ENCODE data around the gene PPP1R37.

PPP1R37 gene

DNA sequence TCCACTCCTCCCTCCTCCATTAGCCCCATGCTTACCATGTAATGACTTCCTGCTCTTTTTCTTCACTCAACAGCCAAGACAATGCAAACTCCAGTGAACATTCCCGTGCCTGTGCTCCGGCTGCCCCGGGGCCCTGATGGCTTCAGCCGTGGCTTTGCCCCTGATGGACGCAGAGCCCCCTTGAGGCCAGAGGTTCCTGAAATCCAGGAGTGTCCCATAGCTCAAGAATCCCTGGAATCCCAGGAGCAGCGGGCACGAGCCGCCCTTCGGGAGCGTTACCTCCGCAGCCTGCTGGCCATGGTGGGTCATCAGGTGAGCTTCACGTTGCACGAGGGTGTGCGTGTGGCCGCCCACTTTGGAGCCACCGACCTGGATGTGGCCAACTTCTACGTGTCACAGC lies 2.9 kb upstream of the PPP1R37 start:
- H3K4me3 ChIP-seq (ENCODE audit: low read depth, low read length), result no peak overlapping the region
- TF ChIP-seq, protein P1, sequence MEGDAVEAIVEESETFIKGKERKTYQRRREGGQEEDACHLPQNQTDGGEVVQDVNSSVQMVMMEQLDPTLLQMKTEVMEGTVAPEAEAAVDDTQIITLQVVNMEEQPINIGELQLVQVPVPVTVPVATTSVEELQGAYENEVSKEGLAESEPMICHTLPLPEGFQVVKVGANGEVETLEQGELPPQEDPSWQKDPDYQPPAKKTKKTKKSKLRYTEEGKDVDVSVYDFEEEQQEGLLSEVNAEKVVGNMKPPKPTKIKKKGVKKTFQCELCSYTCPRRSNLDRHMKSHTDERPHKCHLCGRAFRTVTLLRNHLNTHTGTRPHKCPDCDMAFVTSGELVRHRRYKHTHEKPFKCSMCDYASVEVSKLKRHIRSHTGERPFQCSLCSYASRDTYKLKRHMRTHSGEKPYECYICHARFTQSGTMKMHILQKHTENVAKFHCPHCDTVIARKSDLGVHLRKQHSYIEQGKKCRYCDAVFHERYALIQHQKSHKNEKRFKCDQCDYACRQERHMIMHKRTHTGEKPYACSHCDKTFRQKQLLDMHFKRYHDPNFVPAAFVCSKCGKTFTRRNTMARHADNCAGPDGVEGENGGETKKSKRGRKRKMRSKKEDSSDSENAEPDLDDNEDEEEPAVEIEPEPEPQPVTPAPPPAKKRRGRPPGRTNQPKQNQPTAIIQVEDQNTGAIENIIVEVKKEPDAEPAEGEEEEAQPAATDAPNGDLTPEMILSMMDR (IDR thresholded peaks at IDR 0.05; ENCODE audit: borderline replicate concordance, insufficient read depth, low read depth, low read length), result no peak

DNA sequence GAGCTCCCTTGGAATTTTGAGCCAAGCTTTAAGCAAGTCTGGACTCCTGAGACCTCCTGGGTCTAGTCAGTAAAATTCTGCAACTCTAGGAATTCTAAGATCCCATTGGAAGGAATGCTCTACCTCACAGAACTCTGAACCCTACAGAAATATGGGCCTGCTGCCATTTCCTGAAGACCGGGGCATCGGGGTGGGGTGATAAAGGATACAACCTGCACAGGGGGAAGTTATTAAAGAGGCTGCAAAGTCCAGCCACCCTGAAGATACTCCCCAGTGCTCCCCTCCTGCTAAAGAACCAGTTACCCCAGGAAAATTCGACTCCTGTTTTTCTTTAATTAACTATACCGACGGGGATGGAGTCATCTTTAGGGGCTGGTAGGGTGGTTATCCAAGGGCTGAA lies 2.4 kb upstream of the PPP1R37 start:
- no peak overlapping the region for H3K4me3 ChIP-seq (ENCODE audit: low read depth, low read length)
- TF ChIP-seq, protein P1 (IDR thresholded peaks at IDR 0.05; ENCODE audit: borderline replicate concordance, insufficient read depth, low read depth, low read length), result no peak

DNA sequence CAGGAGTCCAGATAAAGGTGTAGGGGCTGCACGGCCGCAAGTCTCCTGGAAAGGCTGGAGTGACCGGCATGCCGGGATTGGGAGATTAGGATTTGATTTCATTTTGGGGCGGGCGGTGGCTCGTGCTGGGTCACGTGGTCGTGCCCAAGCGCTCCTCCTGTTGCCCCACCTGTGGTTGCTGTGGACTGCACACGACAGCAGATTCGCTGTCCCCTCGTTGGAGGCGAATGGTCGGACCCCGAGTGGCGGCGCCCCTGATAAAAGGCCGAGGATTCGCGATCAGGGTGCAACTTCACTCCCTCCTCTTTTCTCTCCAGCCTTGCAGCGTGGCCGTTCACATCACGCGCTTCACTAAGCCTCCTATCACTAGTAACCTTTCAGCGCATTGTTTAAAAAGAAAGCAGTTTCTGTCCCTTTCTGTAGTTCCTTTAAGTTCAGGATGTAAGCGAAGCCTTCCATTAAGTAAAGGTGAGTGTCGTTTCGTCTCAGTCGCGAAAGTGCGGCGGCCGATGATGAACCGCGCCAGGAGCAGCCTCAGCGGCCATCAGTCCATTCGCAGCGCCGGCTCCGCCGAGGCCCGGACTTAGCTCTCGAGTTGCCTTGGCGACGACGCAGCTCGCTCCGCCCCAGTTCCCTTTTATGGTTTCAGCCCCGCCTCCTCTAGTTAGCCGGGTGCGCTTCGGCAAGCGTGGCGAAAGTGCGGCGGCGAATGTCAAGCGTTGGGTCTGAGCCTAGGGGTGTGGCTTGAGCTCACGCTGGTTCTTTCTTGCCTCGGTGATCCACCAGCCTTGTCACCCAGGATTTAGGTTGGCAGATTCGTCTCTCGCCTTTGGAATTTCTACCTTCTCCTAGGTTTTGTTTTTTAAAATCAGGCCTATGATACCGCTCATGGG lies 1.7 kb upstream of the PPP1R37 start:
- H3K4me3 ChIP-seq (ENCODE audit: low read depth, low read length), result peak overlapping the region; percentile 82
- TF ChIP-seq, protein P1 (IDR thresholded peaks at IDR 0.05; ENCODE audit: borderline replicate concordance, insufficient read depth, low read depth, low read length), result no peak

DNA sequence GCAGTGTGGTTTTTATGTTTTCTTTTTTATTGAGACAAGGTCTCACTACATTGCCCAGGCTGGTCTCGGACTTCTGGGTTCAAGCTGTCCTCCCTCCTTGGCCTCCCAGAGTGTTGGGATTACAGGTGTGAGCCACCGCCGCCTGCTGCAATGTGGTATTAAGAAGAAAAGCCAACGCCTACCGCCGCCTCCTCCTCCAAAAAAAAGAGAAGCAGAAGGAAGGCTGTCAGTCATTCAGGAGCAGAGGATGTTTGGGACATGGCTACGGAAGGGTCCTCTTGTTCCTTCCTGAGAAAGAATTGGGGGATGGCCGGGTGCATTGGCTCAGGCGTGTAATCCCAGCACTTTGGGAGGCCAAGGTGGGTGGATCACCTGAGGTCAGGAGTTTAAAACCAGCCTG lies 1.2 kb downstream of the PPP1R37 start:
- H3K4me3 ChIP-seq (ENCODE audit: low read depth, low read length), result peak overlapping the region; percentile 82
- TF ChIP-seq, protein P1 (IDR thresholded peaks at IDR 0.05; ENCODE audit: borderline replicate concordance, insufficient read depth, low read depth, low read length), result no peak

DNA sequence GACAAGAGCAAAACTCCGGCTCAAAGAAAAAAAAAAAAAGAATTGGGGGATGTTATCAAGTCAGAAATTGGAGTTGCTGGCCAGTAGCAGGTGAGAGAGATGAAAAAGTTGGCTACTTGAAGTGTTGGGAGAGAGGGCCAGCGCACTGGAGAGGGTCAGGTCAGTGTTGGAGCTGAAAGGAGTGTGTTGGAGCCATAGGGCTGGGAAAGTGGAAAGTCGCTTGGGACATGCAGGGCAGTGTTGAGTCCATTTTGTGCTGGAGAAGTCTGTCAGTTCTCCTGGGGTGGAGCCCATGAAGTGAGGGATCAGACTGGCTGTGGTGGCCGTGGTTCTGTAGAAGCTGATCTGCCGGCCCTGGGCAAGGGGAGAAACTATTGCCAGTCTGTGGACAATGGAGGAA lies 1.7 kb downstream of the PPP1R37 start:
- no peak overlapping the region for H3K4me3 ChIP-seq (ENCODE audit: low read depth, low read length)
- TF ChIP-seq, protein P1 (IDR thresholded peaks at IDR 0.05; ENCODE audit: borderline replicate concordance, insufficient read depth, low read depth, low read length), result no peak

DNA sequence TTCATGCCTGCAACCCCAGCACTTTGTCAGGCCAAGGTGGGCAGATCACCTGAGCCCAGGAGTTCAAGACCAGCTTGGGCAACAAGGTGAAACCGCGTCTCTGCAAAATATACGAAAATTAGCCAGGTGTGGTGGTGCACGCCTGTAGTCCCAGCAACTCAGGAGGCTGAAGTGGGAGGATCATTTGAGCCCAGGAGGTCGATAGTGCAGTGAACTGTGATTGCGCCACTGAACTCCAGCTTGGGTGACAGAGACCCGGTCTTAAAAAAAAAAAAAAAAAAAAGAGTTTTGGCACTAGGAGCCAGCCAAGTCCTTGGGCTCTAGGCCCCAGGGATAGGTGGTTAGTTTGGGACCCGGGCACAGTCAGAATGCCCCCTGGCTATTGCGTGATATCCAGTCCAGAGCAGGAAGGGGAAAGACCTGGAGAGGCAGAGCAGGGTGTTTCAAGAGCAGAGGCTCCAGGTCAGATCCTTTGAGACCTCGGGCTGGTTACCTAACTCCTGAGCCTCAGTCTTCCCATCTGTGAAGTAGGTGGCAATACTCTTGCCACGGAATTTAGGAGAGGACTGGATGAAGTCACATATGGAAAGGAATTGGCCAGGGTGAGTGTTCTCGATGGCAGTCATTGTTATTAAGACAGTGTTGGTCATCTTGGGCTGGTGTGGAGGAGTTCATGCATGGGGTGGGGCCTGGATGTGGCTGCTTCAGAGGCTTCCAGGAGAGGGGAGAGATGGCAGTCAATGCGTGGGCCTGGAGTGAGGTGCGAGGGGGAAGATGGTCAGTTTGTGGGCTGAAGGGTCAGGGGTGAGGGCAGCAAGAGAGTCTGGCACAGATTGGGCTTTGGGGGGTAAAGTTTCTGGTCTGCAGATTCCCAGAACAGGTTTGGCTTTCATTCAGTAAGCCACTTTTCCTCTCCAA lies 2.8 kb downstream of the PPP1R37 start:
- TF ChIP-seq, protein P1 (IDR thresholded peaks at IDR 0.05; ENCODE audit: borderline replicate concordance, insufficient read depth, low read depth, low read length), result no peak
- no peak overlapping the region for H3K4me3 ChIP-seq (ENCODE audit: low read depth, low read length)
